Measurements from ENCODE around the gene CENPW. TPM values are rescaled to one million over a fixed set of nuclear protein-coding genes. Genes with fewer than 3 reads are reported as not detected.

CENPW gene
- total and polyA plus RNA-seq, 9 of the 15 experiments (the other 6 are each of a cell fraction or from before 2014, with no cell fraction given), result 48.7 to 285 (median 82.8) TPM

GRCh38 chr6:126359936-126360537 is 20.1 kb downstream of the CENPW start:
- ATAC-seq (no peak), DNase-seq (ENCODE audit: extremely low read depth in 1 of 4, low spot score in 3 of 4) (no peak), FAIRE-seq (no peak)
- TF ChIP-seq ZNF316 (IDR thresholded peaks at IDR 0.05), result no peak
- no peak for TF ChIP-seq PHF20 (IDR thresholded peaks at IDR 0.05; ENCODE audit: partially characterized antibody)
- no peak for TF ChIP-seq MAX (CRISPR knock-in tag; IDR thresholded peaks at IDR 0.05)
- no peak for TF ChIP-seq KLF6 (CRISPR knock-in tag; IDR thresholded peaks at IDR 0.05; ENCODE audit: borderline replicate concordance)
- TF ChIP-seq HDAC1 (IDR thresholded peaks at IDR 0.05), result no peak
- TF ChIP-seq NCOA1 (IDR thresholded peaks at IDR 0.05; ENCODE audit: low read depth), result no peak
- TF ChIP-seq ZNF134 (CRISPR knock-in tag; conservative IDR thresholded peaks at IDR 0.05), result no peak
- no peak for TF ChIP-seq BACH1 (tag; IDR thresholded peaks at IDR 0.05)
- no peak for TF ChIP-seq ZNF764 (CRISPR knock-in tag; IDR thresholded peaks at IDR 0.05; ENCODE audit: low read depth)
- TF ChIP-seq ZFP1 (CRISPR knock-in tag; IDR thresholded peaks at IDR 0.05), result no peak
- no peak for TF ChIP-seq AFF1 (IDR thresholded peaks at IDR 0.05; ENCODE audit: low read depth in 1 of 2, partially characterized antibody in 2 of 2)
- no peak for TF ChIP-seq CBX2 (IDR thresholded peaks at IDR 0.05; ENCODE audit: insufficient read depth, low read length, poor library complexity, severe bottlenecking)
- no peak for TF ChIP-seq PHB (CRISPR knock-in tag; IDR thresholded peaks at IDR 0.05)
- no peak for TF ChIP-seq KDM4B (IDR thresholded peaks at IDR 0.05; ENCODE audit: borderline replicate concordance in 2 of 2, low read depth in 1 of 2)
- TF ChIP-seq POLR2AphosphoS5 (IDR thresholded peaks at IDR 0.05; ENCODE audit: control insufficient read depth, insufficient read depth, low read depth, low read length), result no peak
- no peak for TF ChIP-seq RBM39 (optimal IDR thresholded peaks at IDR 0.05; ENCODE audit: low read depth, low read length)
- BruUV-seq (replicated peaks), result no TSS peak
- no peak overlapping the region for H3K9ac ChIP-seq (ENCODE audit: insufficient read depth in 1 of 2, low read depth in 2 of 2, low read length in 2 of 2)
- intact Hi-C loops (cut with micrococcal nuclease) (loop anchor here (5.0 kb wide), 1 partner anchor 323 kb away; no protein-coding TSS in a partner anchor), in situ Hi-C loops (cut with MboI) (no loop called here)
- no peaks in the 10 kb centered on the region for H3K9me1 ChIP-seq (ENCODE audit: control insufficient read depth, insufficient read depth, low read length)
- no peak overlapping the region for H3K27ac ChIP-seq (ENCODE audit: extremely low read depth, low read depth, low read length)
- no peaks in the 10 kb centered on the region for H3K79me2 ChIP-seq (ENCODE audit: control insufficient read depth, insufficient read depth, low read length)
- 63% methylated on average over 1 of the region's 1 CpG for WGBS (ENCODE audit: insufficient coverage, low coverage, missing lambda C conversion rate)
- no peaks in the 10 kb centered on the region for H3K36me3 ChIP-seq (ENCODE audit: control insufficient read depth, insufficient read depth, low read length)
- H3K4me3 ChIP-seq, result no peak overlapping the region
- no peak overlapping the region for H3K4me2 ChIP-seq (ENCODE audit: insufficient read depth, low read length)
- CTCF ChIA-PET (ENCODE audit: low intra/inter-chr PET ratio), result interaction anchor here (0.7 kb wide), 1 partner anchor 63 kb away, joined by 3 read pairs; no protein-coding TSS in a partner anchor
- no peaks in the 10 kb centered on the region for H3K9me3 ChIP-seq (replicated peaks; ENCODE audit: control insufficient read depth, insufficient read depth, low read depth, low read length)
- H4K20me1 ChIP-seq (replicated peaks; ENCODE audit: control insufficient read depth, insufficient read depth, low read length), result no peaks in the 10 kb centered on the region
- H3K4me1 ChIP-seq (replicated peaks in 1 of 2; ENCODE audit: control insufficient read depth in 2 of 2, insufficient read depth in 2 of 2, low read length in 2 of 2), result no peaks in the 10 kb centered on the region
- H3K27me3 ChIP-seq (ENCODE audit: control insufficient read depth in 2 of 2, insufficient read depth in 2 of 2, low read length in 2 of 2), result no peaks in the 10 kb centered on the region
- POLR2A ChIA-PET, result no interaction called here
- no peak overlapping the region for H2AFZ ChIP-seq (ENCODE audit: low read depth, low read length)

All from K562 (cell line).